ENCODE results near the gene EFS.
A peak's percentile ranks its signal among the peaks of the same experiment; 100 is the strongest.

The EFS gene

DNA sequence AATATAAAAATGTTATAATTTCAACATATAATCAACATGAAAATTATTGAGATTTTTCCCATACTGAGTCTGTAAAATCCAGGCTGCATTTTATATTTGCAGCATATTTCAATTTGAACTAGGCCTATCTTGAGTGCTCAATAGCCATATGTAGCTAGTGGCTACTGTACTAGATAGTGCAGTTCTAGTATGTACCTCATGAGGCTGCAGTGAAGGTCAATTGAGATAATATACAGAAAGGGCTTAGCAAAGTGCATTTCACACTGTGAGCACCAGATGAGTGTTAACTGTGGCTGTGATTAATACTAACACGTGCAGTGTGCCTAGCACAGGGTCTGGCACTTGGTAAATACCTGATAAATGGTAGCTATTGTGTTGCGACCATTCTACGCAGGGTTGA is 6.9 kb downstream of the EFS start:
- DNase-seq, result no peak

DNA sequence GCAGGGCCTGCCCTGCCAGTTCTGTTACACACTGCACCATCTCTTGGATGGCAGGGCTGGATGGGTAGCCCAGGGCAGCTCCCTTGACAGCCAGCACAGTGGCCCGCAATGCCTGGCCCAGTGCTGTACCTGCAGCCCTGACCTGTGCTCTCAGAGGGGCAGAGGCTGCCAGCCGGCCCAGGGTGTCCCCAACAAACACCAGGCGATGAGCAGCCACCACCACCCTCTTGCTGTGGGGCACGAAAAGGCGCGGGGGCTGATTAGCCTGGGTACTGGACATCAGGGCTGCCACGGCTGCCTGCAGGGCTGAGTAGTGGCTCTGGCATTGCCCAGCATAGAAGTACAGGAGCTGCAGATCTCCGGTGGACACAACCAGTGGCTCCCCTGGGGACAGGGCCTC is 7.7 kb downstream of the EFS start:
- DNase-seq, result no peak

DNA sequence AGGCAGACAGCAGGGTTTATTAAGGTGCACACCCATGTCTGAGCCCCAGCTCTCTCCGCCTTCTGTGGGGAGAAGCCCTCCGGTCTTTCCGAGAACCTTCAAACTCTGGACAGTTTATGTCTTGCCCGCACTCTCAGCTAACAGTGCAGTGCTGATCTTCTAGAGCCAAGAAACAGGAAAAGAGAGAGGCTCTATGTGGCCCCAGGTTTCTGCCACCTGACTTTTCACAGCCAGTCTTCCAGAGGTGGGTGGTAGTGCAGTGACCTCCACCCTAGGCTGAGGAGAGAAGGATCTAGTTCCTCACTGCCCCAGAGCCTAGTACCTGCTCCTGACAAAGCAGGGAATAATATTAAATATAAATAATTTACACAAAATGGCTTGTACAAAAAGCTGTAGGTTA is 8.3 kb downstream of the EFS start:
- no peak for DNase-seq

DNA sequence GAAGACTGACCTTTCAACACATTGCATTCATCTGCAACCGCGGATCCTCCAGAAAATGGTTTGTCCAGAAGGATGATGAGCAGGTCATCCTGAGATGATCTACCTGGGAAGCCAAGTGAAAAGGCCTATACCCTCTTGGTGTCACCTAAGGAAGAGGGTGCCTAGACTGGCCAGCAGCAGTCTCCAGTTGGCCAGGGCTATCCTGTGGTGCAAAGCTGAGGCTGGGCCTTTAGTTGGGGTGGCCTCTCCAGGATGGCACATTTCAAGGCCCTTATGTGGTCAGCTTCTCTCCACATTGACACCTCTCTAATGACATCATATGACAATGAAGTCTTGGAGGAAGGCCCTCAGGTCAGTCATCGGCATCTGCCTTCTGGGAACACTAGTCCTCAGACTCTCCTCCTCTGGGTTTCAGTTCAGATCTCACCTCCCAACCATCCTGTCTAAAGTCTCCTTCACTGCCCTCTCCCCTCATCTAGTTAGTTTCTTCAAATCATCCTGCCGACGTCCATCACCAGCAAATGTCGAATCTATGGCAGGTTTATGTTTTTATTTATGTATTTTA is 9.0 kb downstream of the EFS start:
- DNase-seq, result no peak

DNA sequence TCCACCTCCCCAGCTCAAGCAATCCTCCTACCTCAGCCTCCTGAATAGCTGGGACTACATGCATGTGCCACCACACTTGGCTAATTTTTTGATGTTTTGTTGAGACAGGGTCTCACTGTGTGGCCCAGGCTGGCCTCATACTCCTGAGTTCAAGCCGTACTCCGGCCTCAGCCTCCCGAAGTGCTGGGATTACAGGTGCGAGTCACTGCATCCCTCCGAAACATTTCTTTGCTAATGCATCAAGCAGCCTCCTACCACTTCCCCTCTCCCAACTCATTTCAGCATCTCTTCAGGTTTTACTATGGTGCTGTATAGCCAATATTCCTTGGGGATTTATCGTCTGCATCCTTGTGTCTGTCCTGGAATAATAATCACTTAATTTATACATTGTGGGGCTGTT is 10.0 kb downstream of the EFS start:
- no peak for DNase-seq

DNA sequence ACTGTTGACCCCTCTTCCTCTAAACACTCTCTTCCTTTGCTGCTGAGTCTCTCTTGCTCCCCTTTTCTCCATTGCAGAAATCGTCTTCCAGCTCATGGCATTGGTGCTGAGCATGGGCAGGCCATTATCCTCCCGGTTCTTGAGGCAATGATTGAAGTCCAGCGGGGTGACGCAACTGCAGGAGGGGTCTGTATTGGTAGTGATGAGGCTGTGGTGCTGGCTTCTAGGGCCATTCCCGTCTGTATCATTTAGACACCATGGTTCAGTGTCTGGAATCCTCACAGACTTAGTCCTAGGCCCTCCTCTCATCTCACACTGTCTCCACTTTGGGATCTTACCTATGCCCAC is 11.6 kb downstream of the EFS start:
- no peak for DNase-seq

DNA sequence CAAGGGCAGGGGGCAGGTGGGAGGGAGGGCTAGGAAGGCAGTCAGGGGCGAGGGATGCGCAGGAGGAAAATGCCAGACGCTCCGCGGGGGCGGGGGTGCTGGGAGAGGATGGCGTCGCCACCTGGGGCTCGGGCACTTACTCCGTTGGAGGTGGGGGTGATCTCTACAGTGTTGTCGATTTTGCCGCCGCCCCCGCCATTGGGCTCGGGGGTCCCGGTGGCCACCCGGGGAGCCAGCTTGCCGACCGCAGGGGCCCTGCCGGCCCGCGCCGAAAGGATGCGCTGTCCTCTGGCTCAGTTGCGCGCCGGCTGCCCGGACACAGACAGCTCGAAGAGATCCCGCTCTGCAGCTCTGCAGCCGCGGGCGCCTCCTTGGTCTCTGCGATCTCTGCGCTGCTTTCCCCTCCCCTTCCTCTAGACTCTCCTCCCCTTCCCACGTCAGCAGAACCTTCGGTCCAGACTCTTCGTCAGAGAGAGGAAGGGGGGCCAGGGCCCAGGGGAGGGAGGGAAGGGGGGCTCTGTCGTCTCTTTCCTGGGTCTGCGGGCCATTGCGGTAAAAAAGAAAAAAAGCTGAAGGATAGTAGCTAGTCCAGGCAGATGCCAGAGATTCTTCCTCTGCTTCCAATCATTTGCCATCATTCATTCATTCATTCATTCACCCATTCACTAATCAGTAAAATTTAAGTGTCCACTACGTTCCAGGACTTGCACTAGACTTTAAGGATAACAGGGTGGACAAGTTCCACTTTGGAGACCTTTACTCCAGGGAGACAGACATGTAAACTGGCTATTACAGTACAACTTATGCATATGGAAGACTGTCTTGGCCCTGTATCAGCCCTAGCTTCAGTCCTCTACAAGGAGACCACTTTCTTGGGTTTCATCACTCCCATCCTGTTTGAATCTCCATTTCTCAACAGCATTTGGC is 12.2 kb downstream of the EFS start, which contains the start of gene SLC22A17:
Gene SLC22A17 (minus strand): TSS at position 382 of the 927 bp plus-strand sequence.
- peak; percentile 93 for DNase-seq

DNA sequence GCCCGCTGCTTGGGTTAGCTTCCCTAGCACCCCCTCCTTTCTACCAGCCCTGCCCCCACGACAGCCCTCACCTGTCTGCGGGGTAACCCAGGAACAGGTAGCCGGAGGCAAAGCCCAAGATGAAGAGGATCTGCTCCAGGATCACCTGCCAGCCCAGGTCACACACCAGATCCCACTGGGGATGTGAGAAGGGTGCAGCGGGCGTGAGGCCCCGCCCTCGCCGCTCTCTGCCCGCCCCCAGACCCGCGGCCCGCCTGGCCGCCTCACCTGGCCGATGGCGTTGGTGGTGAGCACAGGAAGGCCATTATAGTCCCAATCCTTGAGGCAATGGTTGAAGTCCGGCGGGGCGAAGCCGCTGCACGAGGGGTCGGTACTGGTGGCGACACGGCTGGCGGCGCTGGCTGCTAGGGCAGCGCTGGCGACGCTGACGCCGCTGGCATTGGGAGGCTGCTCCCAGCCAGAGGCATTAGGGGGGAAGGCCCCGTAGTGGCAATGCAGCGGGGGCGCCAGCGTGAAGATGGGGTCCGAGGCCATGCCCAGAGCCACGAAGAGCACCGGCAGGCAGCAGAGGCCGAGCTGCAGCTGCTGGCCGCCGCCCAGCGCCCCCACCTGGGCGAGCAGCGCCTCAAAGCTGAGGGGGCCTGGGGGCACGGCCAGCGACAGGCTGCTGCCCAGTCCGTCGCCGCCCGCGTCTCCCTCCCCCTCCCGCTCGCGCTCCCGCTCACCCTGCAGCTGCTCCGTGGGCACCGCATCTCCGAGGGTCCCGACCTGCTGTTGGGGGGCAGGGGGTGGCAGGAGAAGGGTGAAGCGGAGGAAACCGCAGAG is 13.1 kb downstream of the EFS start:
- DNase-seq, result no peak

DNA sequence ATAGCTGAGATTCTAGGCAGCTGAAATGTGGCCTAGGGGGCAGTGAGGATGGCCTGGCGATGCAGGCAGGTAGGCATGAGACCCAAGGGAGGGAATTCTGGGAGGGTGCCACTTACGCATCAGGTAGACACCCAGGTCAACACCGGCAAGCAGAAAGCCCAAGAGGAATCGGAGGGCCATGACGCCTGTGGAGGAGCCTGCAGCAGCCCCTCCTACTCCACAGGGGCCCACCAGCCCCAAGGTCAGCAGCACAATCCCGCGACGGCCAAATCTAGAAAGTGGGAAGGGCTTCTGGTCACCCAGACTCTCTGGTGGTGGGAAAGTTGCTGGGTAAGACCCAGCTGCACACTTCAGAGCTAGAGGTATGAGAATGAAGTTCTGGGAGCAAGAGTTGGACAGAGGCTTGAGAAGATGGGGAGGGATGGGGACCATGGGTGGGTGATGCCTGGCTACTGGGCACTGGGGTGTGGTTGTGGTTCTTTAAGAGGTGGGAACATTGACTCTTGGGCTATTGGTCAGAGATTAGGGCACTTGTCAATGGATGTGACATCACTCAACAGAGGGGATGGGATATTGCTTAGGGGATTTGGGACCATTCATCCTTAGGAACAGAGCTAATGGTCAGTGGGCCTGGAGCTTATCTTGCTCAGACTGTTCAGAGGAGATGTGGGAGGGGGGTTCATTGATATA is 15.7 kb downstream of the EFS start:
- DNase-seq, result no peak

DNA sequence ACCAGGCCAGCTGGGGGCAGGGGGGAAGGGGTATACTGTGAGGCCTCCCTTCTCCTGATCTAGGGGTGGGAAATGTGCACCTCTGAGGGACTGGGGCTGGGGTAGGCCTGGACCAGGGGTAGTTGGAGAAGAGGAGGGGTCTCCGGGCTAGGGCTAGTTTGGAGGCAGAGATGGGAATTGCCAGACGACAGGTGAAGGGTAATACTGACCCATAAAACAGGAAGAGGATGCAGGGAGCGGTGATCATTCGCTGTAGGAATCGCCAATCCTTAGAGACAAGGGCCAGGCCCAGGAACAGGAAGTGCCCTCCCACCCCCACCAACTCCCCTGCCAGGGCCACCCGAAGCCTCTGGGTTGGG is 16.7 kb downstream of the EFS start:
- DNase-seq, result no peak

DNA sequence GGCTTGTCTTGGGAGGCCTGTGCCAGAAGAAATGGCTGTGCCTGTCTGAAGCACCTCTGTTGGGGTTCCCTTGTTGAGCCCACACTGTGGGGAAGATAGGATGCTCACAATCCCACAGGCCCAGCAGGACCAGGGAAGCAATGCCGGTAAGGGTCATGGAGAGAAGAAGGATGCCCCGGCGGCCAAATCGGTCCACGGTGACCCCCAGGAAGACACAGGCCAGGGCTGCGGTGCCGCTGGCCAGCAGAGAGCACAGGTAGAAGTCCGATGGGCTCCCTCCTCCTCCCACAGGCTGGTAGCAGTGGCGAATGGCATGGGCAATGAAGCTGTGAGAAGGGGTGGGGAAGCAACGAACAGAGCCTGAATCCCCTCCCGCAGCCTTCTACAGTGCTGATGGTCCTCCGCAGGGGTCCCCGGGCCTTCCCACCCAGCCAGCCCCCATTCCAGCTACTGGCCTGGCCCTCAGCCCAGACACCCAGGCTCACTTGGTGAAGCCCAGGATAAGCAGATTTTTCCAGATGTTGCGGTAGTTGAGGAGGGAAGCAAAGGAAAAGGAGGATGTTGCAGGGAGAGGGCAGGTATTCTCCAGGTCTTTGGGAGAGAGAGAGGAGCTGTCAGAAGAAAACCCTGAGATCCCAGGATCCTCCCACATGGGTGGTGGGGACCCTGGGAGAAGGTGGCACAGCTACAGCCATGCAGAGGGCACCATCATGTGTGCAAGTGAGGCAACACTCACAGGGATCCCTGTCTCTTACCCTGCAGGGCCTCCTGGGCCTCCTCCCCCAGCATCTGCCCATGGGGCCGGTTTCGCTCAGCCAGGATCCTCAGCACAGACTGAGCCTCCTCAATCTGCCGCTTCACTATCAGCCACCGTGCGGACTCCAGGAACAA is 17.3 kb downstream of the EFS start:
- DNase-seq, result no peak

DNA sequence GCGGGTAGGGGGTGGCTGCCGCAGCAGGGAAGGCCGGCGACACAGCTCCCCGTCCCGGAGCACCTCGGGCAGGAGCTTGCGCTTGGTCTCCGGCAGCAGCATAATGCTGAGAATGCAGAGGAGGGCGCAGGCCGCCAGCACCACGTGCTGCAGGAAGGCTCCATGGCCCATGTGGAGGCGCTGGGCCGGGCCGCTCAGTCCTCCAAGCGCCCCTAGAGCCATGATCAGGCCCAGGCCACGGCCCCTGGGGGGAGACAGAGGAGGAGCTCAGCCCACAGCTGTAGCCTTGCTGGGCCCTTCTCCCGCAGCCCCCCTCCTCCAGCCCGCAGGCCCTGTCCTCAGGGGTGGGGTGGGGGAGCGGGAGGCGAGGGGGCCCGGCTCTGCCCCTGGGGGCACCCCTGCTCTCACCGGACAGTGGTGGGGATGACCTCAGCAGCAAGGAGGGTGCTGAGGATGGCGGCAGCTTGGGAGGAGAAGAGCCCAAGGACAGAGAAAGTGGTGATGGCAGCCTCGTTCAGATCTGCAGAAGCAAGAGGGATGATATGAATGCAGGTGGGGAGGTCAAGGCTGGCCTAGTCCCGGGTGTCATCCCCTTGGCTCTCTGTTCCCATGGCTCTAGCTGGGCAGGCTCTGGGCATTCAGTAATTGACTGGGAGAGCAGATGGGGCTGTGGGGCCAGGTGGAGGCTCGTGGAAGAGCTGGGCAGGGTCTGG is 18.1 kb downstream of the EFS start:
- DNase-seq, result no peak

DNA sequence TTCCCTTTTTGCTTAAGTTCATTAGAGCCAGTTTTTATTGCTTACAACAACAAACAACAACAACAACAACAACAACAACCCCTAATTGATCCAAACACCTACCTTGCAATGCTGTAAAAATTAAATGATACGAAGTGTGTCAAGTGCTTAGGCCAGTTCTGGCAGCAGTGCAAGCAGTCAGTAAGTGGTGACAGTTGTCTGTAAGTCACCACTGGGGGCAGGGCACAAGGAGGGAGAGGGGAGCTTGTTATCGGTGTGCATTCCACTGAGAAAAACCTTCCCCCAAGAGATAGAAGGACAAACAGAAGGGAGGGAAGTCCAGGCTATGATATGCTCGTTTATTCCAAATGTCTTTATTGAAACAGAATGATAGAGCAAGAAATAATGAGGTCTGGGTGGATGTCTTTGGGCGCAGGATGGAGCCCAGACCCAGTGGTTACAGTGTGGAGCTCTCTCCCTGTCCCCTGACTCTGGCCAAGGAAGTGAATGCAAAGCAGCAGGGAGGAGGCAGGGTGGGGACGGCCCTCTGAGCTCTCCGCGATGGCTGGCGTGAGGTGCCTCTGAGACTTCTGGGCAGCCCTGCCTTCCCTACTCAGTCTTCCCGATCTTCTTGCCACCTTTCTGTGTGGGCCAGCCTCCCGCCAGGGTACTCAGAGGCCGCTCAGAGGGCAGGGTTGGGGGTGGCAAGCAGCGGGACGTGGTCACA is 18.8 kb downstream of the EFS start:
- DNase-seq, result no peak

DNA sequence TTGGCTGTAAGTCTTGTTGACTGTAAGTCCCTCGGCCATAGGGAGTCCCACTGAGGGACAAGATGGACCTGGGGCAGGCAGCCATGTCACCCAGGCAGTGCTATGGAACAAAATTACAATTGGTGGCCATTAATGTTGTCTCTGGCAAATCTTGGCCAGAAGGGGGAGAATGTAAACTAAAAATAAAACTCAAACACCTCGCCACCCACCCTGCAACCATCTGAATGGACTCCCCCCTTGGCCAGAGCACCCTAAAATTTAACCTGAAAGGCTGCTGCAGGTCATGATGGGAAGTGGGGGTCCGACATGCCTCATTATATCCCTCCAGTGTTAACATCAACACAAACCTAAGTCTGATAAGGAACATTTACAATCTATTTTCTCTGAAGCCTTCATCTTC is 20.5 kb downstream of the EFS start:
- DNase-seq, result no peak

DNA sequence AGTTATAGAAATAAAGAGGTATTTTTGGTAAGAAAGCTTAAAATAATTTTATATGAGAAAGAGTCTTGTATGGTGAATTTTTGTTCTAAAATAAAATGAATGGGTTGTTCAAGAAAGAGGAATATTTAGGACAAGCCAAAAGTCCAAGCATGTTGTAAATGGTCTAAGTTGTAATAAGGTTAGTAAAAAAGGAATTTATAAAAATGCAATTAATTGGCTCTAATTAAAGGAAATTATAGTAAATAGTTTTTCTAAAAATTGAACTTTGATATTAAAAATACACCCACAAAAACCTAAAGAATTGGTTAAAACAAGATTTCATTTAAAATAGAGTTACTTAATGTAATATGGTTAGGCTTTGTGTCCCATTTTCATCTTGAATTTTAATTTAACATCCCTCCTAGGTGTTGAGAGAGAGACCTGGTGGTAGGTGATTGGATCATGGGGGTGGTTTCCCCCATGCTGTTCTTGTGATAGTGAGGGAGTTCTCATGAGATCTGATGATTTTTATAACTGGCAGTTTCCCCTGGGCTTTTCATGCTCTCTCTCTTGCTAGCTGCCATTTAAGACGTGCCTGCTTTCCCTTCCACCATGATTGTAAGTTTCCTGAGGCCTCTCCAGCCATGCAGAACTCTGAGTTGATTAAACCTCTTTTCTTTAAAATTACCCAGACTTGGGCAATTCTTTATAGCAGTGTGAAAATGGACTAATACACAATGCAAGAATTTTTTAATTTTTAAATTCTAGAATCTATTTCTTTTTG is 25.3 kb downstream of the EFS start:
- DNase-seq, result no peak

DNA sequence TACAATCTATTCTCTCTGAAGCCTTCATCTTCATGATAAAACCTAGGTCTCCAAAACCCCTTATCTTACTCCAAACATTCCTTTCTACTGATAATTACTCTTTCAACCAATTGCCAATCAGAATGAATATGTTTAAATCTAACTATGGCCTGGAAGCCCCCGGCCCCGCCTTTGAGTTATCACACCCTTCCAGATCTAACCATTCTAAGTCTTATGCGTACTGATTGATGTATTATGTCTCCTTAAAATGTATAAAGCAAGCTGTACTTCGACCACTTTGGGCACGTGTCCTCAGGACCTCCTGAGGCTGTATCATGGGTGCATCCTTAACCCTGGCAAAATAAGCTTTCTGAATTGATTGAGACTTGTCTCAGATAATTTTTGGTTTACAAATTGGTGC is 29.3 kb downstream of the EFS start:
- DNase-seq, result no peak

DNA sequence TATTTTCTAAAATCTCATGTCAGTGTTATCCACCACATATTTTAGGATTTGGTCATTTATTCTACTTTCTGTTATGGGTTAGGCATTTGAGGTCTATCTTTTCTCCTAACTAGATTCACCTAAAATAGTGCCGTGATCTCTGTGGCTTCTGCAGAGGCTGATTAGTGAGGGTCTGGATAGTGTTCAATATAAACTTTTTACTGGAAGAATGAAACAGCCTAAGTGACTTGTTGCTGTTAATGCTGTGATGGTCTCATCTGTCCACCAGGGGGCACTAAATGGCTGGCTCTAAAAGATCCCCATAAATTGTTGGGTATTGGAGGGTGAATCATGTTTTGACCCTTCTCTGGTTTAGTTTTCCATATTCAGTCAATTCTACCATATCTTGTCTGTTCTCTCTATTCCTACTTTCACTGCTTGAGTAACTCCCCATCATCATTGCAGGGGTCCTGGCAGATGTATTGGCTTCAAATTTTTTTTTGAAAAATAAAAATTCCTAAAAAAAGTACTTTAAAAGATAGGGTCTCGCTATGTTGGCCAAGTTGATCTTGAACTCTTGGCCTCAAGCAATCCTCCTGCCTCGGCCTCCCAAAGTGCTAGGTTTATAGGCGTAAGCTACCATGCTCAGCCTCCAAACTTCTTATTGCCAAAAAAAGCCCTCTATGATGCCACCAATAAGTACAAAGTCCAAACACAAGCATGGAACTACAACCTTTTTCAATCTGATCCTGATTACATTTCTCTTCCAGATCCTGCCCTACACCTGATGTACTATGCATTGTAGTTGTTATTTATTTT is 36.8 kb downstream of the EFS start:
- DNase-seq, result peak; percentile 73

DNA sequence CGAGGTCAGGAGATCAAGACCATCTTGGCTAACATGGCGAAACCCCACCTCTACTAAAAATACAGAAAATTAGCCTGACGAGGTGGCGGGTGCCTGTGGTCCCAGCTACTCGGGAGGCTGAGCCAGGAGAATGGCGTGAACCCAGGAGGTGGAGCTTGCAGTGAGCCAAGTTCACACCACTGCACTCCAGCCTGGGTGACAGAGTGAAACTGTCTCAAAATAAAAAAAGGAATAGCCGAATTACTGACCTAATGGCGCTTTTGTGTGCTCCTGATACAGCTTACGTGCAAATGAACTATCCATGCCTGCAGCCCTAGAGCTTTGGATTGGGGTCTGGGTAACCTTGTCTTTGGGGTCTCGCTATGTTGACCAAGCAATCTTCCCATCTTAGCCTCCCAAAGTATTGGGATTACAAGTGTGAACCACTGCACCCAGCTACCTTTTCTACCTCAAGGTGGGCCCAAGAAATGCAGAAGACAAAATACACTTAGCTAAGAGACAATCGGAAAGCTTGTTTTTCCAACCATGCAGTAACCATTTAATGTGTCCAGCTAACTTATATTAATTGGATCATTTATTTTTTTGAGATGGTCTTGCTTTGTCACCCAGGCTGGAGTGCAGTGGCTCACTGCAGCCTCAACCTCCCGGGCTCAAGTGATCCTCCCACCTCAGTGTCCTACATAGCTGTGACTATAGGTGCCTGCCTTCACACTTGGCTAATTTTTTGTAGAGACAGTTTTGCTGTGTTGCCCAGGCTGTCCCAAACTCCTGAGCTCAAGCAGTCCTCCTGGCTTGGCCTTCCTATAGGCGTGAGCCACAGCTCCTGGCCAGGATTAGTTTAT is 38.3 kb downstream of the EFS start:
- DNase-seq, result no peak
